ENCODE results near the gene NEBL. TPM values are rescaled to one million over a fixed set of nuclear protein-coding genes. Genes with fewer than 3 reads are reported as not detected.

NEBL gene
- total RNA-seq, 4 donors from 2014 or later, result 1.9 to 6.5 (median 2.4) TPM

DNA sequence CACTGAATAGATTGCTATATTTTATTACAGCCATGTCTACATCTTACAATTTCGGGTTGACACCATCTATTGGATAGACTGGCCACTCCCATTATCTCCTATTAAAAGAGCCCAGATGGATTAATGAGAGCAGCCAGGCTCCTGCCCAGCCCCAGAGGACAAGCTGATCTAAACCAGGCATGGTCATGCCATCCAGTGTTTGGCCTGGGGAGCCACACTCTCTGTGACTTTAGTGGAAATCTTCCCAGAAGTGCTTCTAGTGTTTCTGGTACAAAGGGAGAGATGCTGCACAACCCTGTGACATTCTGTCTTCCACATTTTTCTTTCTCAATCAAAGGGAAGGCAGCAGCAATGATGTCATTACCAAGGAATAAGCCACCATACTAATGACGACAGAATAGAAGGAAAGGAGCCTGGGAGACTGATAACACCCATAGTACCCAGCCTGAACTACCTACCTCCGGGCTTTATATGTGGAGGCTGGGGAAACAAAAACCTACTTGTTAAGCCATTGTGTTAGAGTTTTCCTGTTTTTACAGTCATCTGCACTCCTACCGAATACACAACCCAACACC is 5.0 kb downstream of the NEBL start:
- Histone ChIP-seq H3K9me3 (no peaks in the 10 kb centered on the region), H3K27me3 (no peaks in the 10 kb centered on the region), H3K36me3 (no peaks in the 10 kb centered on the region), H3K4me1 (no peaks in the 10 kb centered on the region), H3K27ac (no peak overlapping the region), H3K4me3 (no peak overlapping the region)
- no peak for TF ChIP-seq POLR2AphosphoS5 (IDR thresholded peaks at IDR 0.05)
- TF ChIP-seq, protein P1, sequence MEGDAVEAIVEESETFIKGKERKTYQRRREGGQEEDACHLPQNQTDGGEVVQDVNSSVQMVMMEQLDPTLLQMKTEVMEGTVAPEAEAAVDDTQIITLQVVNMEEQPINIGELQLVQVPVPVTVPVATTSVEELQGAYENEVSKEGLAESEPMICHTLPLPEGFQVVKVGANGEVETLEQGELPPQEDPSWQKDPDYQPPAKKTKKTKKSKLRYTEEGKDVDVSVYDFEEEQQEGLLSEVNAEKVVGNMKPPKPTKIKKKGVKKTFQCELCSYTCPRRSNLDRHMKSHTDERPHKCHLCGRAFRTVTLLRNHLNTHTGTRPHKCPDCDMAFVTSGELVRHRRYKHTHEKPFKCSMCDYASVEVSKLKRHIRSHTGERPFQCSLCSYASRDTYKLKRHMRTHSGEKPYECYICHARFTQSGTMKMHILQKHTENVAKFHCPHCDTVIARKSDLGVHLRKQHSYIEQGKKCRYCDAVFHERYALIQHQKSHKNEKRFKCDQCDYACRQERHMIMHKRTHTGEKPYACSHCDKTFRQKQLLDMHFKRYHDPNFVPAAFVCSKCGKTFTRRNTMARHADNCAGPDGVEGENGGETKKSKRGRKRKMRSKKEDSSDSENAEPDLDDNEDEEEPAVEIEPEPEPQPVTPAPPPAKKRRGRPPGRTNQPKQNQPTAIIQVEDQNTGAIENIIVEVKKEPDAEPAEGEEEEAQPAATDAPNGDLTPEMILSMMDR (IDR thresholded peaks at IDR 0.05), result no peak
- no peak for TF ChIP-seq EP300 (IDR thresholded peaks at IDR 0.05)
- TF ChIP-seq POLR2A (IDR thresholded peaks at IDR 0.05), result no peak
- no peak for ATAC-seq
- 80 to 85% methylated on average over 3 to 4 of the region's 4 CpGs for WGBS, 2 donors (ENCODE audit: low coverage in 1 of 2)

GRCh38 chr10:20891338-20891714 is 5.8 kb downstream of the NEBL start:
- WGBS, 2 donors (ENCODE audit: low coverage in 1 of 2), result 22 to 39% methylated on average over 2 of the region's 2 CpGs
- no peaks in the 10 kb centered on the region for H3K27me3 ChIP-seq
- no peak for ATAC-seq

DNA sequence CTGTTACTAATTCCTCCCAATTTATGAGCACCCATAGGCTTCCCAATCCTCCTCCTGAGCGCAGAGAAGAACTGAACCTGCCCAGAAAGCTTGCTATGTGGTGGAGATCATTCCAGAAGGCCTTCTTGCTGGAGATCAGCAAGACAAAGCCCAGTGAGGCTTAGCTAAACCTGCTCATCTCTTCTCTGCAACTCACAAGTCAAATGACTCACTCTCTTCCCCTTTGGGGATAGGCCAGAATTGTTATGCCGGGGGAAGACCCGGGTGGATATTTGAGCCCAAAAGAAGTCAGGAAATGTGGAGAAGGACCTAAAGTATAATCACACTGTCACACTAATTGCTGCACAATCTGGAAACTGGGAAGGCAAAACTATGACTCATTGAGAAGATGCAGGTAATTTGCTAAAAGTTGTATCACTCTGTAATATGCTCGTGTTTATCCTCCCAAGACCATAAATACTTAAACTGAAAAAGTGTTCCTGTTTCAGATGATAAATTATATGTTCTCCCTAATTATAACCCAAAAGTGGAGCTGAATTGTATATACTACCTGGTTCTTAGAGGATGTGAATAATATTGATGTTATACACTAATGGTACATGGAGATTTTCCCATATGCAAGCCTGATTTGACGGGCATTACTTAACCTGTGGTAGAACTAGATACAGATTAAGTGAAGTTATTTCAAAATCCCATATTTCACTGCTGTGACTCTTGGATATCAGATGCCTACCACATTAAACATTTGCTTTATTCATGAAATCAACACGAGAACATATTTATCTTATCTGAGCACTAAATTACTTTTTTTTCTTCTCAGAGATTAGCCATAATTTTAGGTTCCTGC is 6.4 kb downstream of the NEBL start:
- Histone ChIP-seq H3K36me3 (no peaks in the 10 kb centered on the region), H3K9me3 (no peaks in the 10 kb centered on the region), H3K4me1 (no peaks in the 10 kb centered on the region), H3K27me3 (no peaks in the 10 kb centered on the region), H3K4me3 (no peak overlapping the region), H3K27ac (no peak overlapping the region)
- TF ChIP-seq, protein P1 (IDR thresholded peaks at IDR 0.05), result no peak
- 44 to 67% methylated on average over 5 of the region's 6 CpGs for WGBS, 2 donors (ENCODE audit: low coverage in 1 of 2)
- ATAC-seq, result no peak

More at GRCh38 chr10:20891338-20891714, 5.8 kb downstream of the NEBL start:
- TF ChIP-seq, protein P1 (IDR thresholded peaks at IDR 0.05), result no peak
- TF ChIP-seq POLR2A (IDR thresholded peaks at IDR 0.05) (no peak), EP300 (IDR thresholded peaks at IDR 0.05) (no peak), POLR2AphosphoS5 (IDR thresholded peaks at IDR 0.05) (no peak)
- Histone ChIP-seq H3K4me1 (no peaks in the 10 kb centered on the region), H3K27ac (no peak overlapping the region), H3K4me3 (no peak overlapping the region), H3K36me3 (no peaks in the 10 kb centered on the region), H3K9me3 (no peaks in the 10 kb centered on the region)

GRCh38 chr10:20890009-20890408 is 7.1 kb downstream of the NEBL start:
- H3K27me3 ChIP-seq, result no peaks in the 10 kb centered on the region
- no peak overlapping the region for H3K4me3 ChIP-seq
- no peak for ATAC-seq
- H3K36me3 ChIP-seq, result no peaks in the 10 kb centered on the region
- H3K9me3 ChIP-seq, result no peaks in the 10 kb centered on the region
- H3K4me1 ChIP-seq, result no peaks in the 10 kb centered on the region
- WGBS, 2 donors (ENCODE audit: low coverage in 1 of 2), result 55 to 59% methylated on average over 5 to 6 of the region's 6 CpGs
- no peak overlapping the region for H3K27ac ChIP-seq
- no peak for TF ChIP-seq POLR2AphosphoS5 (IDR thresholded peaks at IDR 0.05)

- 30 to 35% methylated on average over 7 of the region's 7 CpGs for WGBS, 2 donors (ENCODE audit: low coverage in 1 of 2)
- Histone ChIP-seq H3K27me3 (no peaks in the 10 kb centered on the region), H3K4me1 (no peaks in the 10 kb centered on the region), H3K27ac (no peak overlapping the region), H3K9me3 (no peaks in the 10 kb centered on the region), H3K36me3 (no peaks in the 10 kb centered on the region), H3K4me3 (no peak overlapping the region)
- TF ChIP-seq, protein P1 (IDR thresholded peaks at IDR 0.05), result no peak
- TF ChIP-seq POLR2AphosphoS5 (IDR thresholded peaks at IDR 0.05), result no peak
- no peak for TF ChIP-seq POLR2A (IDR thresholded peaks at IDR 0.05)
- no peak for TF ChIP-seq EP300 (IDR thresholded peaks at IDR 0.05)
- no peak for ATAC-seq
Observed at GRCh38 chr10:20888620-20889330, 8.3 kb downstream of the NEBL start.
